Esophagus squamous epithelium (tissue), 5 donors: ENCODE measurements around the gene HEG1. TPM values are rescaled to one million over a fixed set of nuclear protein-coding genes. Genes with fewer than 3 reads are reported as not detected.

Experiments
- DNase-seq: peaks from one replicate; lab custom pipeline; 2025; lab: John Stamatoyannopoulos, UW
- H3K27ac ChIP-seq, 4 donors: fragments of 200-600 bp; sonication (generic); one replicate each; pipeline ENCODE4 v1.5.1; 2016 to 2019; ENCODE audit warnings: mild to moderate bottlenecking in 1 of 4
- H3K27me3 ChIP-seq, 4 donors: fragments of 200-600 bp; sonication (generic); 1 replicate in 3 of 4; 2 replicates in 1 of 4; pipeline versions ENCODE4 v1.5.1 to v1.6.0; 2017 to 2021; ENCODE audit warnings: antibody characterized with exemption in 1 of 4
- H3K36me3 ChIP-seq, 3 donors: fragments of 200-600 bp; sonication (generic); one replicate each; pipeline ENCODE4 v1.5.1; 2016 to 2019
- H3K4me1 ChIP-seq, 3 donors: fragments of 200-600 bp; sonication (generic); one replicate each; pipeline ENCODE4 v1.5.1; 2017 to 2019
- H3K4me3 ChIP-seq, 4 donors: fragments of 200-600 bp; sonication (generic); 1 replicate in 3 of 4; 2 replicates in 1 of 4; pipeline ENCODE4 v1.5.1; 2016 to 2019; ENCODE audit warnings: mild to moderate bottlenecking in 2 of 4, moderate library complexity in 1 of 4
- H3K9me3 ChIP-seq, 3 donors: fragments of 200-600 bp; sonication (generic); one replicate each; pipeline ENCODE4 v1.5.1; 2016 to 2019
- CTCF ChIP-seq, 6 experiments: fragments of 450-650 bp in 4 of 6; fragments of 200-600 bp in 2 of 6; sonication (generic) in 2 of 6; IDR thresholded peaks; one replicate each; pipeline ENCODE4 v1.5.1; 2016 to 2019; ENCODE audit warnings: antibody characterized with exemption in 6 of 6, mild to moderate bottlenecking in 4 of 6, moderate library complexity in 4 of 6
- POLR2A ChIP-seq, 4 donors: fragments of 450-650 bp; IDR thresholded peaks; one replicate each; pipeline ENCODE4 v1.6.1; 2017; ENCODE audit warnings: antibody characterized with exemption in 4 of 4, mild to moderate bottlenecking in 4 of 4, moderate library complexity in 3 of 4
- WGBS, 2 donors: methylation state at CpG; one replicate each; pipeline ENCODE4 v1.1.5; 2018; 5-methylcytosine and 5-hydroxymethylcytosine counted together
- intact Hi-C: fragments of 100-400 bp; cut with DNase I; formaldehyde crosslinking; loops from one replicate; pipeline ENCODE4 v1.15.0; 2022
- total RNA-seq, 4 donors: library from RNA; depleted of rRNA; stranded (reverse); fragments of >200 nt; gene quantifications; one replicate each; pipeline ENCODE4 v1.1.0, GENCODE V29; 2016
- donor health status: DM: yes; HTN: yes; CAD: no.

The HEG1 gene
- total RNA-seq, 4 donors from 2014 or later, result 13.3 to 37.2 (median 22.5) TPM

- DNase-seq, result no peak
- WGBS, 2 donors, result 29 to 46% methylated on average over 4 of the region's 4 CpGs
Observed at GRCh38 chr3:124939661-124940060, 116.1 kb downstream of the HEG1 start.

GRCh38 chr3:124938896-124939295, 116.9 kb downstream of the HEG1 start:
- H3K4me1 ChIP-seq, result no peaks in the 10 kb centered on the region
- no peak overlapping the region for H3K4me3 ChIP-seq
- no peaks in the 10 kb centered on the region for H3K9me3 ChIP-seq
- no peak for DNase-seq
- no peaks in the 10 kb centered on the region for H3K27me3 ChIP-seq
- intact Hi-C loops, result no loop called here
- no peak overlapping the region for H3K27ac ChIP-seq
- TF ChIP-seq POLR2A (IDR thresholded peaks at IDR 0.05) (no peak), CTCF (IDR thresholded peaks at IDR 0.05) (no peak)
- no peaks in the 10 kb centered on the region for H3K36me3 ChIP-seq
- 96 to 98% methylated on average over 5 of the region's 5 CpGs for WGBS, 2 donors

More at GRCh38 chr3:124939661-124940060, 116.1 kb downstream of the HEG1 start:
- H3K9me3 ChIP-seq, result no peaks in the 10 kb centered on the region
- TF ChIP-seq POLR2A (IDR thresholded peaks at IDR 0.05) (no peak), CTCF (IDR thresholded peaks at IDR 0.05) (no peak)
- H3K4me1 ChIP-seq, result no peaks in the 10 kb centered on the region
- H3K36me3 ChIP-seq, result no peaks in the 10 kb centered on the region
- H3K27me3 ChIP-seq, result no peaks in the 10 kb centered on the region
- no peak overlapping the region for H3K4me3 ChIP-seq
- intact Hi-C loops, result no loop called here
- no peak overlapping the region for H3K27ac ChIP-seq

DNA sequence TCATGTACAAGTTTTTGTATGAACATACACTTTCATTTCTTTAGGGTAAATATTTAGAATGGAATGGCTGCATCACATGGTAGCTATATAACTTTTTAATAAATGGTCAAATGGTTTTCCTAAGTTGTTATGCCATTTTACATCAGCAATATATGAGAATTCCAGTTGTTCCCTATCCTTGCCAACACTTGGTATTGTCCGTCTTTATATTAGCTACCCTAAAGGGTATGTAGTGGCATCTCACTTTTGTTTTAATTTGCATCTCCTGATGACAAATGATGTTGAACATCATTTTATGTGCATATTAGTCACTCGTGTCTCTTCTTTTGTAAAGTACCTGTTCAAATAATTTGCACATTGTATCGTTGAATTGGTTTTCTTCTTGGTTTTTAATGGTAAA, 118.7 kb downstream of the HEG1 start:
- Histone ChIP-seq H3K36me3 (no peaks in the 10 kb centered on the region), H3K4me3 (no peak overlapping the region), H3K27ac (no peak overlapping the region), H3K27me3 (no peaks in the 10 kb centered on the region), H3K9me3 (no peaks in the 10 kb centered on the region), H3K4me1 (no peaks in the 10 kb centered on the region)
- DNase-seq, result no peak
- TF ChIP-seq POLR2A (IDR thresholded peaks at IDR 0.05) (no peak), CTCF (IDR thresholded peaks at IDR 0.05) (no peak)
- WGBS, 2 donors, result 86 to 93% methylated on average over 3 of the region's 3 CpGs
- intact Hi-C loops, result no loop called here

- TF ChIP-seq CTCF (IDR thresholded peaks at IDR 0.05) (no peak), POLR2A (IDR thresholded peaks at IDR 0.05) (no peak)
- H3K4me3 ChIP-seq, result no peak overlapping the region
- H3K27ac ChIP-seq, result no peak overlapping the region
- no peak for DNase-seq
- 70 to 78% methylated on average over 5 of the region's 5 CpGs for WGBS, 2 donors
- no peaks in the 10 kb centered on the region for H3K36me3 ChIP-seq
- H3K4me1 ChIP-seq, result no peaks in the 10 kb centered on the region
- no peaks in the 10 kb centered on the region for H3K27me3 ChIP-seq
- intact Hi-C loops, result no loop called here
- no peaks in the 10 kb centered on the region for H3K9me3 ChIP-seq
Observed at GRCh38 chr3:124935794-124936542, 119.8 kb downstream of the HEG1 start.

- Histone ChIP-seq H3K4me1 (no peaks in the 10 kb centered on the region), H3K27ac (no peak overlapping the region), H3K36me3 (no peaks in the 10 kb centered on the region), H3K4me3 (no peak overlapping the region), H3K27me3 (no peaks in the 10 kb centered on the region), H3K9me3 (no peaks in the 10 kb centered on the region)
- intact Hi-C loops, result no loop called here
- no peak for DNase-seq
- TF ChIP-seq POLR2A (IDR thresholded peaks at IDR 0.05) (no peak), CTCF (IDR thresholded peaks at IDR 0.05) (no peak)
Observed at GRCh38 chr3:124935264-124935663, 120.5 kb downstream of the HEG1 start.
